ENCODE data around the gene UBE3B. TPM values are rescaled to one million over a fixed set of nuclear protein-coding genes. Genes with fewer than 3 reads are reported as not detected.
A peak's percentile ranks its signal among the peaks of the same experiment; 100 is the strongest.

The UBE3B gene
- total RNA-seq, 1 experiment from 2014 or later = 48.0 TPM

DNA sequence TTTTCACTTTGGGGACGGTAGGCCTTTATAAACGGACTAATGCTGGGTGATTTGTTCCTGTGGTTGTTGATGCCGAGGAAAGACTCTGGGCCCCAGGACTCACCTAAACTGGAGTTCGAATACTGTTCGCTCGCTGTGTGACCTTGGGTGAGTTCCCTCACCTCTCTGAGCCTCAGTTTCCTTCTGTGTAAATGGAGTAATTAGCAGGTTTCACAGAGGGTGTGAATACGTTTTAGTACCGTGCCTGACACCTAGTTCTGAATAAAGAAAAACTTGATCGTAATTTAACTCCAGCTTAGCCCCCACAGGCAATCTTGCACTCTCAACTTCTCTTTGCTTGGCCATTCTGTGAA is 505 bp downstream of the UBE3B start:
- H4K20me1 ChIP-seq (ENCODE audit: insufficient read depth) = no peaks in the 10 kb centered on the region; the same call in none of the 2 replicates
- ChIA-PET POLR2A (ENCODE audit: unreplicated experiment) (no interaction called here), CTCF (no interaction called here)
- no peaks in the 10 kb centered on the region for H3K9me2 ChIP-seq (ENCODE audit: insufficient read depth)
- H3K4me3 ChIP-seq = peak overlapping the region; percentile 90
- H2AFZ ChIP-seq = peak overlapping the region; percentile 82
- H3K27ac ChIP-seq = peak overlapping the region; percentile 63; the same call in 1 of the 2 replicates
- no peaks in the 10 kb centered on the region for H3K27me3 ChIP-seq (ENCODE audit: insufficient read depth, low read depth)
- peaks cover 17% of the 10 kb centered on the region for H3K4me1 ChIP-seq (replicated peaks; ENCODE audit: insufficient read depth)
- intact Hi-C loops (cut with micrococcal nuclease; ENCODE audit: unreplicated experiment) = loop anchor here (1.0 to 2.0 kb wide), 2 partner anchors 15 to 46 kb away; no protein-coding TSS in a partner anchor
- H3K79me2 ChIP-seq (ENCODE audit: low read depth) = peaks cover 64% of the 10 kb centered on the region
- BruUV-seq (replicated peaks) = TSS peak; percentile 78
- peak overlapping the region; percentile 94 for H3K4me2 ChIP-seq
- no peak for DNase-seq
- H3F3A ChIP-seq (ENCODE audit: insufficient read depth, low read depth) = no peaks in the 10 kb centered on the region
- no peaks in the 10 kb centered on the region for H3K36me3 ChIP-seq (ENCODE audit: low read depth)
- no peaks in the 10 kb centered on the region for H3K9me3 ChIP-seq (ENCODE audit: insufficient read depth, low read depth)
- TF ChIP-seq CTCF (conservative IDR thresholded peaks at IDR 0.05) (no peak), EZH2 (IDR thresholded peaks at IDR 0.05; ENCODE audit: low read depth) (no peak)

GRCh38 chr12:109479761-109480160 is 2.3 kb downstream of the UBE3B start:
- Histone ChIP-seq H3K27ac (no peak overlapping the region), H3F3A (ENCODE audit: insufficient read depth, low read depth) (no peaks in the 10 kb centered on the region), H3K4me1 (replicated peaks; ENCODE audit: insufficient read depth) (peaks cover 17% of the 10 kb centered on the region), H3K4me2 (no peak overlapping the region), H3K4me3 (no peak overlapping the region), H3K9me3 (ENCODE audit: insufficient read depth, low read depth) (no peaks in the 10 kb centered on the region), H4K20me1 (ENCODE audit: insufficient read depth) (no peaks in the 10 kb centered on the region; the same call in 1 of the 2 replicates), H3K79me2 (ENCODE audit: low read depth) (peaks cover 45% of the 10 kb centered on the region), H3K27me3 (ENCODE audit: insufficient read depth, low read depth) (no peaks in the 10 kb centered on the region), H3K36me3 (ENCODE audit: low read depth) (0 out of 2 replicates have a peak, but pooled peaks cover 6% of the 10 kb centered on the region), H3K9me2 (ENCODE audit: insufficient read depth) (no peaks in the 10 kb centered on the region), H2AFZ (no peak overlapping the region)
- CTCF ChIA-PET = no interaction called here
- POLR2A ChIA-PET (ENCODE audit: unreplicated experiment) = interaction anchor here (0.7 kb wide), 1 partner anchor 170 kb away, joined by 5 read pairs; no protein-coding TSS in a partner anchor
- intact Hi-C loops (cut with micrococcal nuclease; ENCODE audit: unreplicated experiment) = no loop called here
- TF ChIP-seq EZH2 (IDR thresholded peaks at IDR 0.05; ENCODE audit: low read depth) = no peak
- no peak for TF ChIP-seq CTCF (conservative IDR thresholded peaks at IDR 0.05)
- DNase-seq = no peak
- BruUV-seq (replicated peaks) = no TSS peak

DNA sequence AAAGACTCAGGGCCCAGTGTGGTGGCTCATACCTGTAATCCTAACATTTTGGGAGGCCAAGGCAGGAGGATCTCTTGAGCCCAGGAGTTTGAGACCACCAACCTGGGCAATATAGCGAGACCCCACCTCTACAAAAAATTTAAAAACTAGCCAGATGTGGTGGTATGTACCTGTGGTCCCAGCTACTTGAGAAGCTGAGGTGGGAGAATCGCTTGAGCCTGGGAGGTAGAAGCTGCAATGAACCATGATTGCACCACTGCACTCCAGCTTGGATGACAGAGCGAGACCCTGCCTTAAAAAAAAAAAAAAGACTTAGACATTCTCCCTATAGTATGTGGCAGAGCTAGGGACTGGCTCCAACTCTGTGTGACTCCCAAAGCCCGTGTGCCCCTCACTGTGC is 2.9 kb downstream of the UBE3B start:
- no peak overlapping the region for H3K4me2 ChIP-seq
- no peak for DNase-seq
- TF ChIP-seq EZH2 (IDR thresholded peaks at IDR 0.05; ENCODE audit: low read depth) = no peak
- no peak for TF ChIP-seq CTCF (conservative IDR thresholded peaks at IDR 0.05)
- no peaks in the 10 kb centered on the region for H3F3A ChIP-seq (ENCODE audit: insufficient read depth, low read depth)
- H3K9me2 ChIP-seq (ENCODE audit: insufficient read depth) = no peaks in the 10 kb centered on the region
- H3K4me1 ChIP-seq (replicated peaks; ENCODE audit: insufficient read depth) = peaks cover 17% of the 10 kb centered on the region
- no peaks in the 10 kb centered on the region for H3K9me3 ChIP-seq (ENCODE audit: insufficient read depth, low read depth)
- intact Hi-C loops (cut with micrococcal nuclease; ENCODE audit: unreplicated experiment) = no loop called here
- H3K4me3 ChIP-seq = no peak overlapping the region
- ChIA-PET POLR2A (ENCODE audit: unreplicated experiment) (no interaction called here), CTCF (no interaction called here)
- no TSS peak for BruUV-seq (replicated peaks)
- H3K36me3 ChIP-seq (ENCODE audit: low read depth) = peaks cover 6% of the 10 kb centered on the region; the same call in 1 of the 2 replicates
- no peak overlapping the region for H3K27ac ChIP-seq
- H4K20me1 ChIP-seq (ENCODE audit: insufficient read depth) = no peaks in the 10 kb centered on the region; the same call in 1 of the 2 replicates
- peaks cover 39% of the 10 kb centered on the region for H3K79me2 ChIP-seq (ENCODE audit: low read depth)
- no peaks in the 10 kb centered on the region for H3K27me3 ChIP-seq (ENCODE audit: insufficient read depth, low read depth)
- H2AFZ ChIP-seq = no peak overlapping the region

Data from PC-9 (cell line).